ENCODE measurements around the gene MAFG. TPM values are rescaled to one million over a fixed set of nuclear protein-coding genes. Genes with fewer than 3 reads are reported as not detected.

The MAFG gene
- total RNA-seq, 1 experiment from 2014 or later, result 8.7 TPM

DNA sequence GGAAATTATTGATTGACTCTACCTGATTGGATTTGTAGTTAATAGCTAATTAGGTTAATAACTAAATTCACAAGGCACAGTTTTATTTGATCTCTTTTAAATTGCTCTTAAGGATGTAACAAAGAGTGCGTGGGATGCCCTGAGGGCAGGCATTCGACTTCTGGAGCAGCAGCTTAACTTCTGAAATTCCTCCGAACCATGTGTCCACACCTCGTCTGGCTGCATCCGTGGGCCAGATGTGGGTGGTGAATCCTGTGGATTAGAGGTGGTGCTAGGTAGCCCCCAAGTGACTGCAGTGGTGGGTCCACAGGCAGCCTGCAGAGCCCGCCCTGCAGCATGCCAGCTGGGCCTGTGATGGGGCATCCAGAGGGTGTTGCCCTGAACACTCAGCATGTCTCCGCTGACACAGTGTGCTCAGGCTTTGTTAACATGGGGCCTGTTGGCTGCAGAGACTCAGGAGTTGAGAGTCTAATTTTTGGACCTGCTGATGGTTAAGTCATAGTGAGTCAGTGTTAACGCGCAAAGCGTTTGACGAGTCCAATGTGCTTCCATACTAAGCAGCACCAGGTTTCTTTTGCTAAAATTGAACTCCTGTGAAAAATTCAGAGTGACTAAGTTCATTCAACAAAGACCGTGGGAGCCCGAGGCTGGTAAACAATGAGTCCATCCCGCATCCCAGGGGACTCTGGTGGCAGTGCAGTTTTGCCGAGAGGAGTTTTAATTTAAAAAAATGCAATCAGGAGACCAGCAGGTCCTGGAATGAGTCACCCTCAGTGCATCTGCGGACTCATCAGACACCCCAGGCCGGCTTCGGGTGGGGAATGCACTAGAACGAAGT, 29.3 kb downstream of the MAFG start:
- DNase-seq (ENCODE audit: low spot score), result peak; percentile 76

DNA sequence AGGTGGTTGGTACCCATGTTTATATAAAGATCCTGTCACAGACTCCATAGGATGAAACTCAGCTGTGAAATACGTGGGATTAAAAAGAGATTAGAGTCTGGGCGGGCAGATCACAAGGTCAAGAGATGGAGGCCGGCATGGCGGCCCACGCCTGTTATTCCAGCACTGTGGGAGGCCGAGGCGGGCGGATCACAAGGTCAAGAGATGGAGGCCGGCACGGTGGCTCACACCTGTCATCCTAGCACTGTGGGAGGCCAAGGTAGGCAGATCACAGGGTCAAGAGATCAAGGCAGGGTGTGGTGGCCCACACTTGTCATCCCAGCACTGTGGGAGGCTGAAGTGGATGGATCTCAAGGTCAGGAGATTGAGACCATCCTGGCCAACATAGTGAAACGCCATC, 32.1 kb downstream of the MAFG start:
- DNase-seq (ENCODE audit: low spot score), result no peak

- DNase-seq (ENCODE audit: low spot score), result no peak
These were observed 36.3 kb downstream of the MAFG start for GRCh38 chr17:81891303-81891552.

DNA sequence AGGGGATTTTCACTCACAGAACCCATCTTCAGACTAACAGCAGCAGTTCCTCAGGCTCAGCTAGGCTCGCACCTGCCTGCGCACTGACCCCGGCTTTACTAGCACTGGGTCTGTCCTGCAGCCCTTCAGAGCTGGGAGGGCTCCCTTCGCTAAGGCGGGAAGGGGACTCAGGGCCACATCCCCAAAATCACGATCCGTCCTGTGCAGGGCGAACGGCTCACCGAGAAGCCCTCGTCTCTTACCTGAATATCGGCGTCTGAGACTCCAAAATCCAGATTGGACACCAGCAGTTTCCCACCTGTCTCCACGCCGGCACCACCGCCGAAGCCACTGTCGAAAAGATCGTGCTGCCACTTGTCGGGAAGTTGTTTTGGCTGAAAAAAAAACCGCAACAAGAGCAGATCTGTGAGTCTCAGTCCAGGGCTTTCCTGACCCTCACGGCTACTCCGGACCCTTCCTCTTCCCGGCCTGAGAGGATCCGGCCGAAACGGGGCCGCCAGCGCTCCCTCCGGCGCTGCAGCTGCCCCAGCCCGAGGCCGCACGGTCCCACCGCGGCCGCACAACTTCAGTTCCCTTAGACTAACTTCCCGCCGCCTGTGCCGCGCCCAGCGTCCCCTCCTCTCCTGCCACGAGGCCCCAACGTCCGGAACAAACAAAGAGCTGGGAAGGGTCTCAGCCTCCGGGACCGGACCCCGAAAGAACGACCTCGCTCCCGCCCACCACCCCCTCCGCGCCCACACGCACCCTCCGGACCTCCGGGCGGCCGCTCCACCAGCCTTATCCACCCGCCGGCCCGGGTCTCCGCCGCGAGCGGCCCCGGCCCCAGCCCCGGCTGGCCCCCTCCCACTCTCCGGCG, 36.9 kb downstream of the MAFG start:
- DNase-seq (ENCODE audit: low spot score), result no peak

DNA sequence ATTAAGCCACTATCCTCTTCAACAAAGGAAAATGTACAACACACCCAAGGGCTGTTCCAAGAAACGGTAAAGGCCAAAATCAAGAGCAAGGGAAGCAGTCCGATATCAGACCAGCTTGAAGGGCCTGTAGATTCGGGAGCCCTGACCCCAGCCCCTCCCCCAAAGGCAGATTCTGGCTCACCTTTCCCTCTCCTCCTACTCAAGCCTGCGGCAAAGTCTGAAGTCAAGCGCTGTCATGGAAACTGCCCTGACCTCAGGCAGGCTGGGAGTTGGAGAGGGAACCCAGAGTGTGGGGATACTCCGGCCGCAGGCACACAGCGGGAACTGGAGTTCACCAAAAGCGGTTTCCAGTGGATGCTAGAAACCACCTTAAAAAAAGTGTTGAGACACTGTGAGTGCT, 37.9 kb downstream of the MAFG start:
- DNase-seq (ENCODE audit: low spot score), result no peak

DNA sequence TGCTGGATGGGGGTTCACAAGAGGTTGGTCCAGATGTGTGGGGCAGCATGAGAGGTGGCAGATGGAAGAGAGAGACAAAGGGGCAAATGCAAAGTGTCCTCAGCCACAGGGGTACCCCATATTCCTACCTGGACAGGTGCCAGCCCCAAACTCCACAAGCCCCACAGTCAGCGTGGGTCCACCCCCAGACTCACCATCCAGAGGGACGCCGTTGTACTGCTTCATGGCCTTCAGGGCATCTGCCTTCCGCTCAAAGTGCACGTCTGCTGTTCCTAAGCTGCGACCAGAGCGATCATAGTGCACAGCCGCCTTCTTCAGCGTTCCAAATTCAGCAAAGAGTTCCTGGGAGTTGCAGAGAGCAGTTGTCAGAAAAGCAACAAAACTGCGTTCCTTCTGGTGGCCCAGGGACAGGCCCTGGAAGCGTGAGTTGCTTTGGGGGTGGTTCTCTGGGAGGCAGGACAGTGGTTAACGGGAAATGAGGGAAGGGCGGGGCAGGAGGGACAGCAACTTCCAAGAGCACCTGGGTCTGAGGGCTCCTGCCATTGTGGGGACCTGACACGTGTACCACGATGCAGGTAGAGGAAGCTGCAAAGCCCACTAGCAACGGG, 38.4 kb downstream of the MAFG start:
- no peak for DNase-seq (ENCODE audit: low spot score)

DNA sequence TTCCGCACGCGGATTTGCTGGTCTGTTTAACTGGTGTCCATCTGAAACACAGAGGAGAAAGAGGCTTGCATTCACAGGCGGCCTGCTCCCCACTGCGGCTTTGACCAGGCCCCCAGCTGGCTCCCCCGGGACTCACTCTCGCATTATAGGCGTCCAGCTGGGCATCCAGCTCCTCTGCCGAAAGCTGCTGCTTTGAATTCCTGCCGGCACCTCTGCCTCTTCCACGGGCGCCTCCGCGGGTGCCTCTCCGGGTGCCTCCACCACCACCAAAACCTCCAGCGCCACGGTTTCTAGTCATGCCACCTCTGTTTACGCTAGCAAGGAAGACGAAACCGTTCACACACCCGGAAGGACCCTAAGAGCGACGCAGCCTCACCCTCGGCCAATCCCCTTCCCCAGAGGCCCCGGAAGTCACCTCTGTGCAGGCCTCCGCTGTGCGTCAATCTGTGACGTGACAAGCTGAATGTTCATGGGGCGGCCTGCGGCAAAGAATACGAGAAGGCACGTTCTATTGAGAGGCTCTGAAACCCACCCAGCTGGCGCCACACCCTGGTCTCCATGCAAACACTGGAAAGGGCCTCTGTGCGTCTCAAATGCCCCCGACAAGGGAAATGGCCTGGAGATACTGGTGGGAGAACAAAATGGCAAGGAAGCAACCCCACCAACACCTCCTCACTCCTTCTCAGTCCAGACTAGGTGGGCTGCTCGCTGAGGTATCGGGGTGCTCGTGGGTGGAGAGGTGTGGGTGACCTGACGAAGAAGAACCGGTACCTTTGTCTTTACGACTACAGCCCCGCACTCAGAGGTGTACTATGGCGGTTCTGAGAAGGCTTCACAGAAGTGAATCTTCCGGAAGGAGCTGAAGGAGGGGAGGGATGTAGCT, 39.2 kb downstream of the MAFG start:
- DNase-seq (ENCODE audit: low spot score), result no peak

DNA sequence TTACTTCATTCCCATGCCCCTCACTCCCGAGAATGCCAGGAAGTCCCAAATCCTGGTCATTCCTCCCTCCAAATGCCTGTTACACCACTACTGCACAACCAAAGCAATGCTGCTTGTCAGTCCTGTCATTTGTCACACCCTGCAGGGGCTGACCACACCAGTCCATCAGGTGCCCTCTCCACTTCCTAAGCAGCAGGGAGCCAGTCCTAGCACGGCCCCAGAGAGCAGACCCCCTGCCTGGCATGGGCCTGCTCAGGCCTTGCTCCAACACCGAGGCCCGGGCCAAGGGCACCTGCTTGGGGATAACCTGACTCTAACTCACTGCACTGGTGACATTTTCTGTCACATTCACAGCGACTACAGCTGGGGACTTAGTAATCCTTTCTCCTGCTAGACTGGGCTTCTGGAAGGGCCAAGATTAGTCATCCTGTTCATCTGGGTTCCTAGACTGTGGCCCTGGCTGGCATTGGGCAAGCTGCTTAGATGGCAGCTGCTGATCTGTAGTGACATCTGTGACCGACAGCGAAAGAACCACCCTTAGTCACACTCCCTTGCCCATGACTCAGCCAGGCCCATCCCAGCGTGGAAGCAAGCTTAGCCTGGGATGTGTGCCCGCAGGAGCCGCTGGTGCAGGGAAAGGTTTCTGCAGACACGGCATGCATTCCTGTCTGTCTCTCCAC, 41.5 kb downstream of the MAFG start:
- DNase-seq (ENCODE audit: low spot score), result peak; percentile 86

DNA sequence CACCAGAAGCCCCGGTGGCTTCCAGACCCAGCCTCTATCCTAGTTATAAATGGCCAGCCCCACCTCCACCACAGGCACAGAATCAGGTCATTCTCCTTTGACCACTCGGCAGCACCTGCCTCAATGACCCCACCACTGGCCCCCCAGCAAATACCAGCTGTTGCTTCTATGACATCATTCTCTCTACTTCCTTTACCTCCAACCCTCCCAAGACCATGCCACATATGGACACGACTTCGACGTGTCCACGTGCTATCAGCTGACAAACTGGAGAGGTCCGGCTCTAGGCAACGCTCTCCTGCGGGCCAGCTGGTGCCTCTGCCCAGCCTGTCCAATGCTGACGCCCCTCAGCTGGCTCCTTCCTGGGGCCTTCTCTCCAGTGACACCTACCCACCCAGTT, 42.1 kb downstream of the MAFG start:
- DNase-seq (ENCODE audit: low spot score), result no peak

- no peak for DNase-seq (ENCODE audit: low spot score)
These were observed 42.6 kb downstream of the MAFG start for GRCh38 chr17:81884968-81885367.

DNA sequence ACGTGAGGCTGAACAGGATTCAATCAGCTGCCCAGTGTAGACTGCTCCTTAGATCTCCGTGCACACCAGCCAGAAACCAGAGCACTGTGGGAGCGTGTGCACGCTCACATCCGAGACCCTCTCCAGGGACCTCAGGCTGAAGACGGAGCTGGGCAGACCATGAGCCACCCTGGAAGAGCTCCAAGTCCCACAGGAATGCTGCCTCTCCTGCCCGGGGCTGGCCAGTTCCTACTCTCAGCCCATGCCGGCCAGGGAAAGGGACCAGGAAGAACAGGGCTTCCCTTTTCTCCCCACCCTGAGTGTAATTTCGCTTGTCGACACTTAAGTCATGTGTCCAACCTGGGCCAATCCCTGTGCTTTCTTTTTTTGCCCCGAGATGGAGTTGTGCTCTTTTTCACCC, 43.0 kb downstream of the MAFG start:
- DNase-seq (ENCODE audit: low spot score), result no peak

DNA sequence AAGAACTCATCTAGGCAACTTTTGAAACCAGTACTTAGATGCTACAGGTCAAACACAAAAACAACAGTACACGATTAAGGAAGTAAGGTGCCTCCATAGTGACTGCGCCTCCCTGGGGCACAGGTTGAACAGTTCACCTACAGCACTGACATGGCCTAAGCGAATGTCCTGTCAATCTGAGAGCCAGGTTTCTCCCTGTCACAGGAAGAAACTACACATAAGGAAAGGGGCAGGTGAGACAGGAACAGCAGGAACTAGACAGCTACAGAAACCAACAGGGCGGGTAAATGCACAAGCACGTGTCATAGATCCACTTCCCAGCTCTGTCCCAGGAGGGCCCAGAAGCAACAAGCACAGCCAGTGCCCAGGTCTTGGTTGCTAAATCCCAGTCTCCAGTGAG, 48.4 kb downstream of the MAFG start:
- DNase-seq (ENCODE audit: low spot score), result no peak

DNA sequence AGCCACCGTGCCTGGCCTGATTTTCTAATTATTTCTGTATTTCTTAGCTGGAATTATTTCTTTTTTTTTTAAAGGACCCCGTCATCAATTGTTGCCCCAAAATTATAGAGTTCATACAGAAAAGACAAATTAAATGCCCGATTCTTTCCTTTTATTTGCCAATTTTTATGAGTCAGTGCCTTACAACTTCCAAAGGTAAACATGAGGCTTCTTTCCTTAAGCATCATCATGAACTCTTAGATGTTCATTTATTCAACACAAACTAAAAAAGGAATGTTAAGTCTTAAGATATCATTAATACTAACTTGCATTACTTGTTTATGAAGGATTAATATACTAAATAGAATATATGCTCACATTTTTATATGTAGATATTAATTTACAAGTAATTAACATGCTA, 49.2 kb downstream of the MAFG start:
- DNase-seq (ENCODE audit: low spot score), result no peak

DNA sequence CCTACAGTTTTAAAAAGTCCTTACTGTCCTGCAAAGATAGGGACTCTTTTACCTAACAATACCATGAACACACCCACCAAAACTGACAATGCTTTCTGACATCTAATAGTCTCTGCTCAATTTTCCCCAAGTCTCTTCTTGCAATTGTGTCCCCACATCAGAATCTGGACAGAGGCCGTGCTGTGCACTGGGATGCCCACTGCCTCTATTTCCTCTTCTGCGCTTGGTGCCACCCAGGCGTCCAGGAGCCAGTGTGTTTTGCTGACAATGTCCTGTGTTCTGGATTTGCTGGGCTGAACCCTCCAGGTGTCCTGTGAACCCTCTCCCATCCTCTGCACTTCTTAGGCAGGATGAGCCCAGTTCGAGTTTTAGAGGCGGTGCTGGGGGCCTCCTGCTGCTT, 50.0 kb downstream of the MAFG start:
- no peak for DNase-seq (ENCODE audit: low spot score)

GRCh38 chr17:81871387-81872230, 55.9 kb downstream of the MAFG start:
- no peak for DNase-seq (ENCODE audit: low spot score)

DNA sequence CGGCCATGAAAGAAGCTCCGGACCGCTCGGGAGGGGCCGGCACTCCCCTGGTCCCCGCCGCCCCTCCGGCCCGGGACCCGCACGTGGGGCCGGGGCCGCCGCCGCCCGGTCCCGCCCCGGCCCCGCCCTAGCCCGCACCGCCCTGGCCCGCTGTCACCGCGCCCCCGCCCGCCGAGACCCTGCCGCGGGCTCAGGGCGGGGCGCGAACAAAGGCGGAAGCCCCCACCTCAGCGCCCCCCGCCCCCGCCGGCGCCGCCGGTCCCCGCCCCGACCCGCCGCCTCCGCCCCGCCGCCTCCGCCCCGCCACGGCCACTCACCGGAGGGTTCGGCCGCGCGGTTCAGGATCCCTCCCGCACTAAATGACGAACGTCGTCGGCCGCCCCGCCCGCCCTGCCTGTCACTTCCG, 56.6 kb downstream of the MAFG start, which contains the start of gene ARHGDIA:
TSS of gene ARHGDIA (minus strand) at position 357 of the 406 bp plus-strand sequence. CDS start 1,407 bp downstream, outside the sequence.
- DNase-seq (ENCODE audit: low spot score), result peak; percentile 87

DNA sequence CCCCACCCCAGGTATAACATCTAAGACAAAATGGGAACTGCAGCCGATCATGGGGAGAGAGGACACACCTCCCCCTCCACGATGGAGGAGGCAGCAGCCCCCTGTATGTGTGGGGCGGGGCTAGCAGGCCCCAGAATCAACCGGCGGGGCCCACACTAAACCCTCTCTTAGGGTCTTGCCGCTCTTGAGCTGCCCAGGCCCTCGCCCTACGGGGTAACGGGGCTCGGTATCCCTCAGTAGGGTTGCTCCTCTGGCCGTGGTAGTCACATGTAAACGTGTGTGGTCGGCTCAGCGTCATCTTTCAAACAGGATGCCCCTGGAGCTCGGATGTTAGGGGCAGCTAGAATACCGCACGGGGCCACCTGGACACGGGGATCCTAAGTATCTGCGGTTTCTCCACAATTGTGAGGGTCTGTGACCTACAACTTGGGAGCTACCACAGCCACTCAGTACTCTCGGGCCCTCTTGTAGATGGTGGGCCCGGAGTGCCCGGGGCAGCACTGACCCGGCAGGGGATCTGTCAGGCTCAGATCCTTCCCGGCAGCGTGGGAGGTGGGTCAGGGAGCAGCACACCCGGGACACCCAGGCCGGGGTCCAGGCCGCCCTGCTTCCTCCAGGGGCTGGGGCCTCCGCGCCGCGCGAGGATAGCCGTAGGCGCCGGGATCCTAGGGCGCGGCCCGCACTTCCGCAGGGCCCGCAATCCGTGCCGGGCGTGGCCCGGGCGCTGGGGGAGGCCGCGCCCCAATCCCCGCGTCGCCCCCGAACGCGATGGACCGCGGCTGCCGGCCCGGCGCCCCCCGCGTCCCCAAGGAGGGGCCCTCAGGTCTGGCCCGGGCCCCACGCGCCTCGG, 57.2 kb downstream of the MAFG start:
- no peak for DNase-seq (ENCODE audit: low spot score)

DNA sequence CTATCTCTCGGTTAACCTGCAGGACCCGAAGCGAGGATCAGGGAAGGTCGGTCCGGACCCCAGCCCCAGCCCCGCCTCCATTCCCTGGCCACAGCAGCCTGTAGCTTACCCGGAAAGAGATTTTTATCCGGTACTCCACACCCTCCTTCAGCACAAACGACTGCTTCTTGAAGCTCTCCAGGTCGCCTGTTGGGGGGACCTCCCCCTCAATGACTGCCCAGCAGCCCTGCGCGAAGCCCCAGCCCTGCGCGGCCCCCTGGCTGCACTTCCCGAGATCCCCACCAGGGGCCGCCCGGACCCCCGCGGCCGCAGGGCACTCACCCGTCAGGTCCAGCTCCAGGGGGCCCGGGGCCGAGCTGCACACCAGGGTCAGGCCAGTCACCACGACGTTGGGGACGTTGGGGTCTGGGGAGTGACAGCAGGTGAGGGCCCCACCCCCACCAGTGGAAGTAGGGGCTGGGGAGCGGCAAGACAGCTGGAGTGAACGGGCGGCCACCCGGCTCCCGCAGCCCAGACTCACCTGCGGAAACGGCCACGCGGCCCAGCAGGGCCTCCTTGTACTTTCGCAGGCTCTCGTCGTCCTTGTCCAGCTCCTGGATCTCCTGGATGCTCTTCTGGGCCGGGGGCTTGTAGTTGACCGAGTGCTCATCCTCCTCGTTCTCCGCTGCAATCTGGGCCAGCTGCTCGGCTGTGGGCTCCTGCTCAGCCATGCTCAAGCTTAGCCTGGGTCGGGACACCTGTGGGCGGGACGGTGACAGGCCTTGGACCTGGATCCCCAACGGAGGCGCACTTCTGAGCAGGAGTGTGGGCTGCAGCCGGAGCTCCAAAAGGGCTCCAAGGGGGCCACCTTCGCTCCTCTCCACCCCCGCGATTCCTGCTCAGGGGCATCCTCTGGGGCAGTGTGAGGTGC, 58.1 kb downstream of the MAFG start:
- no peak for DNase-seq (ENCODE audit: low spot score)
